Right lobe of liver (tissue), 4 donors: ENCODE data around the gene CD46.

Experiments used
- CTCF ChIP-seq, 4 donors: fragments of 200-600 bp in 3 of 4; fragments of 450-650 bp in 1 of 4; IDR thresholded peaks; one replicate each; pipeline versions ENCODE4 v1.5.1 to v1.8.0; 2016 to 2022; ENCODE audit warnings: antibody characterized with exemption in 4 of 4, mild to moderate bottlenecking in 2 of 4
- POLR2A ChIP-seq: fragments of 450-650 bp; IDR thresholded peaks from one replicate; pipeline ENCODE4 v1.6.1; 2017; ENCODE audit warnings: antibody characterized with exemption, mild to moderate bottlenecking
- donor health status: DM: no; HTN: no; CAD: no.
- donor health status: DM: no; HTN: no; CAD: no.
- donor health status: DM: no; HTN: yes; CAD: no.

GRCh38 chr1:207752456-207752998 lies 673 bp downstream of the CD46 start:
- TF ChIP-seq CTCF (IDR thresholded peaks at IDR 0.05) = no peak
- peak; percentile 54 for TF ChIP-seq POLR2A
